HG02970 (cell line): ENCODE results near the gene PKMYT1.
"Not testable (repeated sequence)": the region's sequence is repeated elsewhere in the genome, so short reads cannot be mapped to it uniquely, and the experiment has no call there.

ENCODE experiments used
- ATAC-seq: cut with Tn5 transposase; IDR thresholded peaks from one replicate; pipeline ENCODE4 v1.9.1; 2021; ENCODE audit warnings: mild to moderate bottlenecking, moderate library complexity, moderate number of reproducible peaks; ENCODE audit not compliant: unreplicated experiment, low FRiP score

PKMYT1 gene

GRCh38 chr16:2963723-2964474 is 16.3 kb downstream of the PKMYT1 start, which contains the start of gene KREMEN2:
Gene KREMEN2 (plus strand): TSS chr16:2964275. CDS start chr16:2964521, 246 bp downstream.
- no peak for ATAC-seq

- no peak for ATAC-seq
These were observed 17.0 kb downstream of the PKMYT1 start for GRCh38 chr16:2963074-2963722.

GRCh38 chr16:2962334-2963073 is 17.7 kb downstream of the PKMYT1 start:
- ATAC-seq: no peak

GRCh38 chr16:2960183-2961010 is 19.8 kb downstream of the PKMYT1 start:
- no peak for ATAC-seq

GRCh38 chr16:2959206-2959605 is 21.0 kb downstream of the PKMYT1 start:
- ATAC-seq: no peak

- no peak for ATAC-seq
These were observed 23.7 kb downstream of the PKMYT1 start for GRCh38 chr16:2956579-2956956.

- ATAC-seq: no peak
These were observed 24.3 kb downstream of the PKMYT1 start for GRCh38 chr16:2955779-2956578.

- no peak for ATAC-seq
These were observed 24.8 kb downstream of the PKMYT1 start for GRCh38 chr16:2955438-2955778.

GRCh38 chr16:2954656-2955381 is 25.4 kb downstream of the PKMYT1 start:
- no peak for ATAC-seq

GRCh38 chr16:2953706-2954627 is 26.3 kb downstream of the PKMYT1 start:
- no peak for ATAC-seq

- ATAC-seq: no peak
These were observed 27.6 kb downstream of the PKMYT1 start for GRCh38 chr16:2952679-2953078.

- ATAC-seq: no peak
These were observed 29.5 kb downstream of the PKMYT1 start for GRCh38 chr16:2950773-2951172.

- ATAC-seq: no peak
These were observed 29.9 kb downstream of the PKMYT1 start for GRCh38 chr16:2950353-2950724.

- no peak for ATAC-seq
These were observed 30.4 kb downstream of the PKMYT1 start for GRCh38 chr16:2949705-2950352.

GRCh38 chr16:2948807-2949704 is 31.2 kb downstream of the PKMYT1 start:
- ATAC-seq: no peak

- ATAC-seq: no peak
These were observed 33.6 kb downstream of the PKMYT1 start for GRCh38 chr16:2946649-2947048.

GRCh38 chr16:2943716-2944115 is 36.5 kb downstream of the PKMYT1 start:
- not testable (repeated sequence) for ATAC-seq
